Erythroblast (primary cell): ENCODE measurements around the gene SRP72.
A peak's percentile ranks its signal among the peaks of the same experiment; 100 is the strongest.

Experiments
- DNase-seq, 2 experiments: peaks; one replicate each; lab custom pipeline; 2025; lab: John Stamatoyannopoulos, UW
- GATA1 ChIP-seq: IDR thresholded peaks from 2 replicates; pipeline ENCODE4 v1.6.1; 2011; ENCODE audit warnings: low read depth, mild to moderate bottlenecking, control low read depth, low read length, moderate library complexity
- POLR2A ChIP-seq: IDR thresholded peaks from 2 replicates; pipeline ENCODE4 v1.6.1; 2011; ENCODE audit warnings: mild to moderate bottlenecking, low read length

Gene SRP72

GRCh38 chr4:56544573-56545131, 77.2 kb downstream of the SRP72 start:
- no peak for TF ChIP-seq POLR2A
- TF ChIP-seq GATA1, result no peak
- peak; percentile 87 to 94 for DNase-seq

- TF ChIP-seq POLR2A (no peak), GATA1 (no peak)
- DNase-seq, result no peak
Observed at GRCh38 chr4:56550642-56551041, 83.2 kb downstream of the SRP72 start.

- TF ChIP-seq GATA1, result no peak
- no peak for TF ChIP-seq POLR2A
- DNase-seq, result no peak
Observed at GRCh38 chr4:56551516-56551915, 84.1 kb downstream of the SRP72 start.

- DNase-seq, result no peak
Observed at GRCh38 chr4:56552273-56552672, 84.9 kb downstream of the SRP72 start.

More at GRCh38 chr4:56552273-56552672, 84.9 kb downstream of the SRP72 start:
- TF ChIP-seq POLR2A (no peak), GATA1 (no peak)
